ENCODE data around the gene MYO1A. TPM values are rescaled to one million over a fixed set of nuclear protein-coding genes. Genes with fewer than 3 reads are reported as not detected.

MYO1A gene
- total and polyA plus RNA-seq, 2 donors (not counting 1 experiment from before 2014, with no cell fraction given): 0.55 to 1.3 TPM

- Mint-ChIP-seq H3K27me3 (no peaks in the 10 kb centered on the region), H3K27ac (peak overlapping the region; percentile 82), H3K9me3 (ENCODE audit: insufficient read depth) (no peaks in the 10 kb centered on the region), H3K4me3 (peak overlapping the region; percentile 74), H3K4me1 (peaks cover 26% of the 10 kb centered on the region)
- intact Hi-C loops (cut with micrococcal nuclease): loop anchor here (2.0 kb wide), 1 partner anchor 15 kb away; no protein-coding TSS in a partner anchor
- no peak for TF ChIP-seq EZH2 (IDR thresholded peaks at IDR 0.05; ENCODE audit: borderline replicate concordance, insufficient read depth, low read depth, low read length, poor library complexity, severe bottlenecking)
- TF ChIP-seq, protein P1, sequence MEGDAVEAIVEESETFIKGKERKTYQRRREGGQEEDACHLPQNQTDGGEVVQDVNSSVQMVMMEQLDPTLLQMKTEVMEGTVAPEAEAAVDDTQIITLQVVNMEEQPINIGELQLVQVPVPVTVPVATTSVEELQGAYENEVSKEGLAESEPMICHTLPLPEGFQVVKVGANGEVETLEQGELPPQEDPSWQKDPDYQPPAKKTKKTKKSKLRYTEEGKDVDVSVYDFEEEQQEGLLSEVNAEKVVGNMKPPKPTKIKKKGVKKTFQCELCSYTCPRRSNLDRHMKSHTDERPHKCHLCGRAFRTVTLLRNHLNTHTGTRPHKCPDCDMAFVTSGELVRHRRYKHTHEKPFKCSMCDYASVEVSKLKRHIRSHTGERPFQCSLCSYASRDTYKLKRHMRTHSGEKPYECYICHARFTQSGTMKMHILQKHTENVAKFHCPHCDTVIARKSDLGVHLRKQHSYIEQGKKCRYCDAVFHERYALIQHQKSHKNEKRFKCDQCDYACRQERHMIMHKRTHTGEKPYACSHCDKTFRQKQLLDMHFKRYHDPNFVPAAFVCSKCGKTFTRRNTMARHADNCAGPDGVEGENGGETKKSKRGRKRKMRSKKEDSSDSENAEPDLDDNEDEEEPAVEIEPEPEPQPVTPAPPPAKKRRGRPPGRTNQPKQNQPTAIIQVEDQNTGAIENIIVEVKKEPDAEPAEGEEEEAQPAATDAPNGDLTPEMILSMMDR (IDR thresholded peaks at IDR 0.05): no peak
- DNase-seq (no peak), ATAC-seq (ENCODE audit: low read depth) (no peak)
- Histone ChIP-seq H3K9me3 (ENCODE audit: control extremely low read depth in 1 of 3, control insufficient read depth in 2 of 3, insufficient read depth in 1 of 3, low read length in 2 of 3) (no peaks in the 10 kb centered on the region), H3K79me2 (ENCODE audit: control insufficient read depth, insufficient read depth, low read length) (no peaks in the 10 kb centered on the region), H3K27me3 (replicated peaks in 1 of 4; ENCODE audit: control extremely low read depth in 1 of 4, control insufficient read depth in 3 of 4, insufficient read depth in 4 of 4, low read length in 3 of 4) (no peaks in the 10 kb centered on the region), H3K36me3 (replicated peaks in 1 of 2; ENCODE audit: control extremely low read depth in 1 of 2, control insufficient read depth in 1 of 2, extremely low read depth in 1 of 2, insufficient read depth in 2 of 2, low read length in 1 of 2) (no peaks in the 10 kb centered on the region), H3K4me2 (replicated peaks; ENCODE audit: low read depth, low read length, poor library complexity, severe bottlenecking) (peak overlapping the region; percentile 55), H2AFZ (ENCODE audit: insufficient read depth, low read depth, low read length, poor library complexity, severe bottlenecking) (no peak overlapping the region), H3K4me3 (ENCODE audit: control extremely low read depth in 1 of 5, extremely low read depth in 1 of 5, insufficient read depth in 1 of 5, low read depth in 2 of 5, low read length in 4 of 5) (no peak overlapping the region), H3K9ac (ENCODE audit: low read length) (no peak overlapping the region), H3K27ac (ENCODE audit: low read length in 2 of 2) (no peak overlapping the region), H3K4me1 (ENCODE audit: control insufficient read depth in 2 of 2, insufficient read depth in 2 of 2, low read length in 2 of 2) (peaks cover 18 to 26% of the 10 kb centered on the region in 2 donors), H4K20me1 (ENCODE audit: control insufficient read depth, insufficient read depth, low read length, poor library complexity, severe bottlenecking) (no peaks in the 10 kb centered on the region)
- ChIA-PET CTCF (interaction anchor here (0.9 to 3.0 kb wide), 4 partner anchors 15 to 66 kb away, joined by 3 to 12 read pairs (median 5); no protein-coding TSS in a partner anchor), POLR2A (interaction anchor here (0.6 to 0.9 kb wide), 2 partner anchors 295 to 304 kb away, joined by 3 to 8 read pairs; no protein-coding TSS in a partner anchor)
- WGBS (ENCODE audit: insufficient coverage): 73% methylated on average over 4 of the region's 6 CpGs
Measured at GRCh38 chr12:57046086-57046791, 3.7 kb downstream of the MYO1A start.

DNA sequence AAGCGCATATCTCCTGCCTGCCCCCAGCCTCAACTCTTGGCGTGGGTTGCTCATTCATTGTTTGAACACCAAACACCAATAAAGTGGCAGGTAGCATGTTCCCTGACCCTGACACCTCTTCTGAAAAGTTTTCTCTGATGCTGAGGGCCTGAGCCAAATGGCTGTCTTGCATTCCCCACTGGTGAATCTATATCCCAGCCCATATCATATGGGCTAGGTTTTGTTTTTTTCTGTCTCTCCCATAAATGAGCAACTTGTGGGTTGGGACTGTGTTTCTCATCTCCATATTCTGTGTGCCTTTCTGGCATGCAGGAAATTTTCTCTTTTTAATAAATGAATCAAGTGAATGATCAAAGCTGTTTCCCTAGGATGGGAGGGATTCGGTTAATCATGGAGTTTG lies 5.0 kb downstream of the MYO1A start:
- WGBS (ENCODE audit: insufficient coverage): 100% methylated on average over 2 of the region's 3 CpGs
- CTCF ChIA-PET: no interaction called here
- Mint-ChIP-seq H3K9me3 (ENCODE audit: insufficient read depth) (no peaks in the 10 kb centered on the region), H3K27me3 (no peaks in the 10 kb centered on the region), H3K27ac (no peak overlapping the region), H3K4me1 (peaks cover 26% of the 10 kb centered on the region), H3K4me3 (no peak overlapping the region)
- TF ChIP-seq EZH2 (IDR thresholded peaks at IDR 0.05; ENCODE audit: borderline replicate concordance, insufficient read depth, low read depth, low read length, poor library complexity, severe bottlenecking): no peak
- TF ChIP-seq, protein P1 (IDR thresholded peaks at IDR 0.05): no peak
- POLR2A ChIA-PET: no interaction called here
- Histone ChIP-seq H3K9ac (ENCODE audit: low read length) (no peak overlapping the region), H4K20me1 (ENCODE audit: control insufficient read depth, insufficient read depth, low read length, poor library complexity, severe bottlenecking) (no peaks in the 10 kb centered on the region), H3K36me3 (replicated peaks in 1 of 2; ENCODE audit: control extremely low read depth in 1 of 2, control insufficient read depth in 1 of 2, extremely low read depth in 1 of 2, insufficient read depth in 2 of 2, low read length in 1 of 2) (no peaks in the 10 kb centered on the region), H3K9me3 (ENCODE audit: control extremely low read depth in 1 of 3, control insufficient read depth in 2 of 3, insufficient read depth in 1 of 3, low read length in 2 of 3) (no peaks in the 10 kb centered on the region), H3K79me2 (ENCODE audit: control insufficient read depth, insufficient read depth, low read length) (no peaks in the 10 kb centered on the region), H3K27ac (ENCODE audit: low read length in 2 of 2) (no peak overlapping the region), H3K4me3 (ENCODE audit: control extremely low read depth in 1 of 5, extremely low read depth in 1 of 5, insufficient read depth in 1 of 5, low read depth in 2 of 5, low read length in 4 of 5) (no peak overlapping the region), H2AFZ (ENCODE audit: insufficient read depth, low read depth, low read length, poor library complexity, severe bottlenecking) (no peak overlapping the region), H3K27me3 (replicated peaks in 1 of 4; ENCODE audit: control extremely low read depth in 1 of 4, control insufficient read depth in 3 of 4, insufficient read depth in 4 of 4, low read length in 3 of 4) (no peaks in the 10 kb centered on the region), H3K4me1 (ENCODE audit: control insufficient read depth in 2 of 2, insufficient read depth in 2 of 2, low read length in 2 of 2) (peaks cover 18 to 28% of the 10 kb centered on the region in 2 donors), H3K4me2 (replicated peaks; ENCODE audit: low read depth, low read length, poor library complexity, severe bottlenecking) (no peak overlapping the region)
- no peak for ATAC-seq (ENCODE audit: low read depth)
- no peak for DNase-seq
- intact Hi-C loops (cut with micrococcal nuclease): no loop called here

All from B cell (primary cell).